GM06990 (cell line): ENCODE results near the gene GALNT7.
A peak's percentile ranks its signal among the peaks of the same experiment; 100 is the strongest.

ENCODE experiments used
- DNase-seq: peaks from one replicate; pipeline ENCODE4 v3.0.0-alpha.2; 2011; ENCODE audit not compliant: insufficient read length; ENCODE audit errors: extremely low read depth
- H3K27me3 ChIP-seq: replicated peaks from 2 replicates; pipeline ENCODE4 v1.6.0; 2011; ENCODE audit warnings: low read length; ENCODE audit not compliant: control insufficient read depth, insufficient read depth
- H3K36me3 ChIP-seq: 2 replicates; pipeline ENCODE4 v1.5.1; 2011; ENCODE audit warnings: low read length; ENCODE audit not compliant: control insufficient read depth, insufficient read depth
- H3K4me3 ChIP-seq: replicated peaks from 2 replicates; pipeline ENCODE4 v1.5.1; 2011; ENCODE audit warnings: low read depth, mild to moderate bottlenecking, control low read depth, low read length
- TF ChIP-seq, protein P1 (sequence below): IDR thresholded peaks from 2 replicates; pipeline ENCODE4 v1.5.1; 2011; ENCODE audit warnings: low read length, control low read depth, mild to moderate bottlenecking, inconsistent platforms; ENCODE audit not compliant: insufficient read depth, poor library complexity, severe bottlenecking

GALNT7 gene

DNA sequence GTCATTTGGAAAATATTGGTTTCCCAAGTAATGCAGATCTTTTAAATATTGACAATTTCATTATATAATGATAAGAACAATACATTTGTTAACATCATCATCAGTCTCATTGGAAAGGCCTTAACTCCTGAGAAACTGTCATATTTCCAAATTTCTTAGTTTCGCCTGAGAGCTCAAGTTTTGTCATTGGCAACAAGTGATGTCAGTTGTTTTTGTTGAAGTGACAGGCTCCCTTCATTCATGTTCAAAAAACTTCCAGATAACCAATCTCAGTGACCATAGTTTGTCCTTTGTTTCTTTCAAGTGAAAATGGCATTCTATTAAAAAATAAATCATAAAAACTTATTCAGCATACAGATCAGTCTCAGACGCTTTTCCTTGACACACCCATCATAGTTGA, 93.8 kb downstream of the GALNT7 start:
- no peak for DNase-seq
- Histone ChIP-seq H3K27me3 (no peaks in the 10 kb centered on the region), H3K4me3 (no peak overlapping the region), H3K36me3 (no peaks in the 10 kb centered on the region)
- TF ChIP-seq, protein P1, sequence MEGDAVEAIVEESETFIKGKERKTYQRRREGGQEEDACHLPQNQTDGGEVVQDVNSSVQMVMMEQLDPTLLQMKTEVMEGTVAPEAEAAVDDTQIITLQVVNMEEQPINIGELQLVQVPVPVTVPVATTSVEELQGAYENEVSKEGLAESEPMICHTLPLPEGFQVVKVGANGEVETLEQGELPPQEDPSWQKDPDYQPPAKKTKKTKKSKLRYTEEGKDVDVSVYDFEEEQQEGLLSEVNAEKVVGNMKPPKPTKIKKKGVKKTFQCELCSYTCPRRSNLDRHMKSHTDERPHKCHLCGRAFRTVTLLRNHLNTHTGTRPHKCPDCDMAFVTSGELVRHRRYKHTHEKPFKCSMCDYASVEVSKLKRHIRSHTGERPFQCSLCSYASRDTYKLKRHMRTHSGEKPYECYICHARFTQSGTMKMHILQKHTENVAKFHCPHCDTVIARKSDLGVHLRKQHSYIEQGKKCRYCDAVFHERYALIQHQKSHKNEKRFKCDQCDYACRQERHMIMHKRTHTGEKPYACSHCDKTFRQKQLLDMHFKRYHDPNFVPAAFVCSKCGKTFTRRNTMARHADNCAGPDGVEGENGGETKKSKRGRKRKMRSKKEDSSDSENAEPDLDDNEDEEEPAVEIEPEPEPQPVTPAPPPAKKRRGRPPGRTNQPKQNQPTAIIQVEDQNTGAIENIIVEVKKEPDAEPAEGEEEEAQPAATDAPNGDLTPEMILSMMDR = no peak

DNA sequence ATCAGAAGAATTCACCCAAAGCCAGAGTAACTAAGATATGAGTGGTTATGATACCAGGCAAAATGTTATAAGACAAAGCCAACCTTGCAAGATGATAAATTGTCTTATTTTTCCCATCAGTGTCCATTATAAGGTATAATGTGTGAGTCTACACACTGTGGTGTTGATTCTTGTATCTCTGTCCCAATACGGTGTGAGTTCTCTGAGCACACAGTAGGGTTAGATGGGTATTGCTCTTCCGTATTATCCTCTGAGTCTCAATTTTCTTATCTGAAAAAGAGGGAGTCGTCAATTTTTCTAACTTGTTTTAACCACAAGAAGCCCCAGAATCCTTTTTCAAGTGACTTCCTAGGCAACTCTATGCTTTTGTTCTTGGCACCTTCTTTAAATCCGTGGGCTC, 95.6 kb downstream of the GALNT7 start:
- DNase-seq = no peak
- H3K36me3 ChIP-seq = no peaks in the 10 kb centered on the region
- TF ChIP-seq, protein P1 = no peak
- no peaks in the 10 kb centered on the region for H3K27me3 ChIP-seq
- no peak overlapping the region for H3K4me3 ChIP-seq

DNA sequence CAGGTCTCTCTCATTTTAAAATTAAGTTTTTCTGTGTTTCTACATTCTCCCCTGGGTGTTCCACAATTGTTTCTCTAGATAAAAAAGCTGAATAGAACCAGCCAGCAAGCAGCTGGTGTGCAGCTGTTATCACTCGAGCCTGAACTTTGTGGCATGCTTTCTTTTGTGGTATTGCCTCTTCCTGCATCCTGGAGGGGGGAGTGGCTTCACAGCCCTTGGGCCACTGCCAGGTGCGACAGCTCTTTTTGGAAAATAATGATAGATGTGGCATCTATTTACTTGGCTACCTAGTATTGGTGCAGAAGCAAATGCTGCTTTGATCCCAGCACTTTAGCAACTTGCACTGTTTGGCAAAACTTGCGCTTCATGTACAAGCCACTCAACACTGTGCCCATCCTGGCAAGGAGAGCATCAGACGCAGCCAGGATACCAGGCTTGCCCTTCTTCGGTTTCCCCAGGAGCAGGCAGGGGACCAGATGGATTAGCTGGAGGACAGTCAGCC, 96.1 kb downstream of the GALNT7 start:
- peak; percentile 20 for DNase-seq
- no peak overlapping the region for H3K4me3 ChIP-seq
- H3K36me3 ChIP-seq = no peaks in the 10 kb centered on the region
- TF ChIP-seq, protein P1 = no peak
- H3K27me3 ChIP-seq = no peaks in the 10 kb centered on the region

DNA sequence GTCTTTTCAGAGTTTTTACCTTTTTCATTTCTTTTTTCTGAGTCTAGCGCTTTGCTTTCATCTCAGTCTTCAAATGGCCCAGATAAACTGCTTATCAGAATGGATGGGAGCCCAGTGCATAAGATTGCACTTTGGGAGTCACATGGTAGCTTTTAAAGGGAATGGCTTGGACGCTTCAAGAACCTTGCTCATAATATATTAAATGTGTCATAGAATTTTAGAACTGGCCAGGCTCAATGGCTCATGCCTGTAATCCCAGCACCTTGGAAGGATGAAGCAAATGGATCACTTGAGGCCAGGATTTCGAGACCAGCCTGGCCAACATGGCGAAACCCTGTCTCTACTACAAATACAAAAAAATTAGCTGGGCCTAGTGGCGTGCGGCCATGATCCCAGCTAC, 97.1 kb downstream of the GALNT7 start:
- no peaks in the 10 kb centered on the region for H3K27me3 ChIP-seq
- TF ChIP-seq, protein P1 = no peak

DNA sequence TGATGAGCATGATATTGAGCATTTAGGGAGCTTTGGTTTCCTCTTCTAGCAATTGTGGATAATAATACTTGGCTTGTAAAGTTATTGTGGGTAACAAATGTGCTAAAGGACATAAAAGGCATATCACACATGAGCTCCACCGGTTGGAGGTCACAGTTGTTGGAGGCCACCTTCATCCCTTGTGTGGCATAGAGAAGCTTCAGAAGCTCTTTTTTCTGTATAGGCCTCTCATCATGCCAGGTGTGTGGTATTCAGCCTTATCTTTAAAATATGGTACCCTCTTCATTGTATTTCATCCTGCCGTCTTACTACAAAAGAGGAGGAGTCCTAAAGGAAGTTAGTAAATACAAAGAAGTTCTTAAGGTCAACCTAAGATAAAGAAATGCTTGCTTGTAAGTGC, 99.1 kb downstream of the GALNT7 start:
- no peak for DNase-seq
- Histone ChIP-seq H3K27me3 (no peaks in the 10 kb centered on the region), H3K4me3 (no peak overlapping the region), H3K36me3 (no peaks in the 10 kb centered on the region)
- TF ChIP-seq, protein P1 = no peak

More for the DNA sequence above, 97.1 kb downstream of the GALNT7 start:
- no peak overlapping the region for H3K4me3 ChIP-seq
- no peak for DNase-seq
- H3K36me3 ChIP-seq = no peaks in the 10 kb centered on the region

DNA sequence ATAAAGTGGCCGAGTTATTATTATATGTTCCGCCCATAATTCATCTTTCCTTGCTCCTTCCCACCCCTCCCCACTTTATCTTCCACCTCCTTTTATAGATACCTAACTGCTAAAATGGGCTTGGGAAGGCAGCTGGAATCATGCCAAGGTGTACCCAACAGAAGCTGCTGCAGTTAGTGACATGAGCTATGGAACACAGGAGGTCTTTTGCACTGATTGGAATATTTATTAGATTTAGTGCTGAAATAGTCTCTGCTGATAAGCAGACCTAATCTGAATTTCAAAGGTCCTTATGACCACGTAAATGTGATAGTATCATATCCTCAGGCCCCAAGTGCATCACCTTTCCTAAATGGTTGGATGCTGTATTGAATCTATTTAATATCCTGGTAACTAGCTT, 100.7 kb downstream of the GALNT7 start:
- no peaks in the 10 kb centered on the region for H3K27me3 ChIP-seq

More for the DNA sequence above, 100.7 kb downstream of the GALNT7 start:
- Histone ChIP-seq H3K4me3 (no peak overlapping the region), H3K36me3 (no peaks in the 10 kb centered on the region)
- no peak for DNase-seq
- TF ChIP-seq, protein P1 = no peak
